Glutamatergic neuron (in vitro differentiated cells): ENCODE data around the gene PDE2A. TPM values are rescaled to one million over a fixed set of nuclear protein-coding genes. Genes with fewer than 3 reads are reported as not detected.

ENCODE experiments used
- DNase-seq: peaks from one replicate; pipeline ENCODE4 v3.0.0; 2022
- H3K27ac Mint-ChIP-seq: one replicate; pipeline ENCODE4 v1.8.0; 2020; ENCODE audit warnings: mild to moderate bottlenecking, mixed read lengths, inconsistent platforms; ENCODE audit not compliant: unreplicated experiment
- H3K27me3 Mint-ChIP-seq: one replicate; pipeline ENCODE4 v1.8.0; 2020; ENCODE audit warnings: mild to moderate bottlenecking, moderate library complexity, mixed read lengths, inconsistent platforms; ENCODE audit not compliant: unreplicated experiment
- H3K36me3 Mint-ChIP-seq: one replicate; pipeline ENCODE4 v1.8.0; 2020; ENCODE audit warnings: mild to moderate bottlenecking, mixed read lengths, inconsistent platforms; ENCODE audit not compliant: unreplicated experiment
- H3K4me1 Mint-ChIP-seq: one replicate; pipeline ENCODE4 v1.8.0; 2020; ENCODE audit warnings: mild to moderate bottlenecking, low read depth, mixed read lengths, inconsistent platforms; ENCODE audit not compliant: unreplicated experiment
- H3K4me3 Mint-ChIP-seq: one replicate; pipeline ENCODE4 v1.8.0; 2020; ENCODE audit warnings: mild to moderate bottlenecking, mixed read lengths, inconsistent platforms; ENCODE audit not compliant: unreplicated experiment
- H3K9me3 Mint-ChIP-seq: one replicate; pipeline ENCODE4 v1.8.0; 2020; ENCODE audit warnings: mild to moderate bottlenecking, moderate library complexity, mixed read lengths, inconsistent platforms; ENCODE audit not compliant: unreplicated experiment
- CTCF ChIP-seq: fragments of 200-600 bp; sonication (generic); IDR thresholded peaks from one replicate; pipeline ENCODE4 v1.5.0; 2021; ENCODE audit not compliant: partially characterized antibody, unreplicated experiment
- total RNA-seq: library from RNA; stranded (reverse); fragmentation: NEBNext Ultra II Directional; extraction: Animal tissue kit (Norgen Biotek cat#: 25700); gene quantifications from one replicate; pipeline ENCODE4 v1.2.1, GENCODE V29; 2021; ENCODE audit not compliant: unreplicated experiment

Gene PDE2A
- total RNA-seq, 1 donor from 2014 or later: 16.9 TPM

- H3K27ac Mint-ChIP-seq: no peak overlapping the region
- no peaks in the 10 kb centered on the region for H3K36me3 Mint-ChIP-seq
- H3K27me3 Mint-ChIP-seq: peaks cover 9% of the 10 kb centered on the region
- peaks cover 3% of the 10 kb centered on the region for H3K4me1 Mint-ChIP-seq
- H3K4me3 Mint-ChIP-seq: no peak overlapping the region
- peaks cover 7% of the 10 kb centered on the region for H3K9me3 Mint-ChIP-seq
- no peak for TF ChIP-seq CTCF
- no peak for DNase-seq
Observed at GRCh38 chr11:72551571-72551970, 122.7 kb downstream of the PDE2A start.

- H3K4me1 Mint-ChIP-seq: peaks cover 3% of the 10 kb centered on the region
- no peak overlapping the region for H3K4me3 Mint-ChIP-seq
- TF ChIP-seq CTCF: no peak
- DNase-seq: no peak
- no peak overlapping the region for H3K27ac Mint-ChIP-seq
- peaks cover 10% of the 10 kb centered on the region for H3K9me3 Mint-ChIP-seq
- peaks cover 6% of the 10 kb centered on the region for H3K27me3 Mint-ChIP-seq
- H3K36me3 Mint-ChIP-seq: no peaks in the 10 kb centered on the region
Observed at GRCh38 chr11:72548463-72548862, 125.8 kb downstream of the PDE2A start.

- no peak for TF ChIP-seq CTCF
- Mint-ChIP-seq H3K4me3 (no peak overlapping the region), H3K27me3 (peaks cover 4% of the 10 kb centered on the region), H3K36me3 (no peaks in the 10 kb centered on the region), H3K27ac (peak overlapping the region; percentile 76), H3K4me1 (peaks cover 3% of the 10 kb centered on the region), H3K9me3 (peaks cover 10% of the 10 kb centered on the region)
- peak; percentile 33 for DNase-seq
Observed at GRCh38 chr11:72546866-72547265, 127.4 kb downstream of the PDE2A start.

- H3K27me3 Mint-ChIP-seq: peaks cover 3% of the 10 kb centered on the region
- H3K27ac Mint-ChIP-seq: no peak overlapping the region
- no peak overlapping the region for H3K4me3 Mint-ChIP-seq
- no peaks in the 10 kb centered on the region for H3K36me3 Mint-ChIP-seq
- peaks cover 3% of the 10 kb centered on the region for H3K4me1 Mint-ChIP-seq
- no peak for DNase-seq
- no peak for TF ChIP-seq CTCF
- peaks cover 8% of the 10 kb centered on the region for H3K9me3 Mint-ChIP-seq
Observed at GRCh38 chr11:72544589-72544988, 129.6 kb downstream of the PDE2A start.

DNA sequence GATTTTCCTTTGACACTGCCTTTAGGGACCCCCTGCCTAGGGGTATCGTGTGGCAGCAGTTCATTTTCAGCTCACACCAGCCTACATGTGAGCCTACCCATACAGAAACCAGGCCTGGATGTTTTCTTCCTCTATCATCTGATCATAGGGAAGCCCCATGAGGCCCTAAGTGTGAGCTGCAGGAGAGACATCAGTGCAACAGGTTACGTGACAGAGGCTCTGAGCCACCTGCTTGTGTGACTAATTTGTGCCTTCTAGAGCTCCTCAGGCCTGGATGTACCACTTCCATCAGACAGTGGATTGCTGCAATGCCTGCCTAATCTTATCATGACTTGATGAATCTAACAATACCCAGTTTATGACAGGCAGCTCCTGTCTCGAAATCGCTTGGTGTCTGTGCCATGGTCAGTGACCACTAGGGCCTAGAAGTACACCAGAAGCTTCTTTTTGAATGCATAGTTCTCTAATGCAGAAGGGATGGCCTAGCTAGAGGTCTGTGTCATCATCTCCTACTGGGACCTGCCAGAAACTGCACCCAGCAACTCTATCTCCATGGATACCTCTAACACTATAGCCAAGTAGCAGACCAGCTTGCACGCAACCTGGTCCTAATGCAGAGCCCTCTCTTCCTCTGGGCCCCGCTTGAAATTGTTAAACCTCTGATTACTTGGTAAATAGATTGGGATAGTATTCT, 130.2 kb downstream of the PDE2A start:
- Mint-ChIP-seq H3K4me3 (no peak overlapping the region), H3K27ac (no peak overlapping the region), H3K36me3 (no peaks in the 10 kb centered on the region), H3K4me1 (peaks cover 3% of the 10 kb centered on the region), H3K27me3 (peaks cover 3% of the 10 kb centered on the region), H3K9me3 (peaks cover 6% of the 10 kb centered on the region)
- no peak for TF ChIP-seq CTCF
- no peak for DNase-seq
